ENCODE data around the gene SYT9. TPM values are rescaled to one million over a fixed set of nuclear protein-coding genes. Genes with fewer than 3 reads are reported as not detected.

Gene SYT9
- total and polyA plus RNA-seq, 10 donors, result 0.02 to 0.39 (median 0.08) TPM; not detected in 4

DNA sequence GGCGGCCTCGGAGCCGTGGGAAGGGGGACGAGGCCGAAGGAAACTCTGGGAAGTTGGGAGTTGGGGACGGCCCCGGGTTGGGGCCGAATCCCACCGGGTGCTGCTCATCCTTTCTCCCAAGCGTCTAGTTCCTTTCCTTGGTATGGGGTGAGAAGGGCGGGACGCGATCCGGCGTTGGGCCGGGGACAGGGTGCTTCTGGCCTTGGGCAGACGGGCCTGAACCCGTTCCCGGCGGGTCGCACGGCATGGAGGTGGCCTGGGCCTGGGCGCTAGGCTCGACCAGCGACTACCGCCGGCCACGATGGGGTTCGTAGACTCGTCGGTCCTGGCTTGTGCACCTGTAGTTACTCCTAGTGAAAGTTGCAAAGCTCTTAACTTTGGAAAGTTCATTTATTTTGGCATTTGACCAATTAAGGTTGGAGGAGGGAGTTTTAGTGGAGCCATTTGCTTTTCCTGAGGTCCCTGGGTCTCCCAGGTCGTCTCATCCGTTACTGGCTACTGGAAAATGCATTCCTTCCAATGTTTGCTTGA lies 1.0 kb downstream of the SYT9 start:
- WGBS, 5 donors, result 7 to 23% (median 9%) methylated on average over 23 to 33 of the region's 33 CpGs
- TF ChIP-seq, protein P1, sequence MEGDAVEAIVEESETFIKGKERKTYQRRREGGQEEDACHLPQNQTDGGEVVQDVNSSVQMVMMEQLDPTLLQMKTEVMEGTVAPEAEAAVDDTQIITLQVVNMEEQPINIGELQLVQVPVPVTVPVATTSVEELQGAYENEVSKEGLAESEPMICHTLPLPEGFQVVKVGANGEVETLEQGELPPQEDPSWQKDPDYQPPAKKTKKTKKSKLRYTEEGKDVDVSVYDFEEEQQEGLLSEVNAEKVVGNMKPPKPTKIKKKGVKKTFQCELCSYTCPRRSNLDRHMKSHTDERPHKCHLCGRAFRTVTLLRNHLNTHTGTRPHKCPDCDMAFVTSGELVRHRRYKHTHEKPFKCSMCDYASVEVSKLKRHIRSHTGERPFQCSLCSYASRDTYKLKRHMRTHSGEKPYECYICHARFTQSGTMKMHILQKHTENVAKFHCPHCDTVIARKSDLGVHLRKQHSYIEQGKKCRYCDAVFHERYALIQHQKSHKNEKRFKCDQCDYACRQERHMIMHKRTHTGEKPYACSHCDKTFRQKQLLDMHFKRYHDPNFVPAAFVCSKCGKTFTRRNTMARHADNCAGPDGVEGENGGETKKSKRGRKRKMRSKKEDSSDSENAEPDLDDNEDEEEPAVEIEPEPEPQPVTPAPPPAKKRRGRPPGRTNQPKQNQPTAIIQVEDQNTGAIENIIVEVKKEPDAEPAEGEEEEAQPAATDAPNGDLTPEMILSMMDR (IDR thresholded peaks at IDR 0.05 in 8 of 11, conservative IDR thresholded peaks at IDR 0.05 in 3 of 11), result no peak
- TF ChIP-seq POLR2AphosphoS5 (IDR thresholded peaks at IDR 0.05) (no peak), POLR2A (IDR thresholded peaks at IDR 0.05) (no peak)
- peaks cover 6 to 71% (median 27%) of the 10 kb centered on the region in 7 donors for H3K27me3 ChIP-seq (replicated peaks in 1 of 7)
- no peak for DNase-seq
- H3K4me3 ChIP-seq, result peak overlapping the region in 7 of 8 donors; percentile 38 to 70 (median 46)
- no peaks in the 10 kb centered on the region for H3K36me3 ChIP-seq
- H3K4me1 ChIP-seq, result peaks cover 7 to 18% (median 15%) of the 10 kb centered on the region in 6 donors
- H3K9me3 ChIP-seq, result peaks cover 0 to 6% (median 0%) of the 10 kb centered on the region in 8 donors
- no peak overlapping the region for H3K27ac ChIP-seq
- intact Hi-C loops (cut with DNase I; ENCODE audit: low total_unique reads), result no loop called here

DNA sequence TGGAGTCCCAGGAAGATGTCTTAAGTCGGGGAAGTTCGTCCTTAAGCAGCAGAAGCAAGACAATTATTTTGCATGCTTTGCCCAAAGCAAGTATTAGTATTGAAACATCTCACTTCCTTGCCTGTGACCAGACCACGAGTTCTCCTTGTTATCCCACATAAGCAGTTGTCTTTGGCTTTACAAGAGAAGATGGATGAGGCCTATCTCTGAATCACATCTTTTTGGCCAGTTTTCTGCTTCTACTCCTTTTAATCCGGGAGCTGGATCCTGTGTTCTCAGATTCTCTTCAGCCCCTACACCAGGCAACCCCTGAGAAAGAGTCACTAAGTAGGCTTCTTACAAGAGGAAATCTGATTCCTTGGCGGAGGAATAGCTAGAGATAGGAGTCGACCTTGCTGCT lies 2.1 kb downstream of the SYT9 start:
- H3K27ac ChIP-seq, result no peak overlapping the region
- TF ChIP-seq POLR2AphosphoS5 (IDR thresholded peaks at IDR 0.05) (no peak), POLR2A (IDR thresholded peaks at IDR 0.05) (no peak)
- TF ChIP-seq, protein P1 (IDR thresholded peaks at IDR 0.05 in 8 of 11, conservative IDR thresholded peaks at IDR 0.05 in 3 of 11), result no peak
- no peak for DNase-seq
- peaks cover 6 to 77% (median 27%) of the 10 kb centered on the region in 7 donors for H3K27me3 ChIP-seq (replicated peaks in 1 of 7)
- WGBS, 5 donors, result 56 to 70% (median 64%) methylated on average over 6 of the region's 6 CpGs
- peaks cover 7 to 18% (median 15%) of the 10 kb centered on the region in 6 donors for H3K4me1 ChIP-seq
- no peak overlapping the region for H3K4me3 ChIP-seq
- H3K9me3 ChIP-seq, result peaks cover 0 to 1% (median 0%) of the 10 kb centered on the region in 8 donors
- H3K36me3 ChIP-seq, result no peaks in the 10 kb centered on the region
- intact Hi-C loops (cut with DNase I; ENCODE audit: low total_unique reads), result no loop called here

DNA sequence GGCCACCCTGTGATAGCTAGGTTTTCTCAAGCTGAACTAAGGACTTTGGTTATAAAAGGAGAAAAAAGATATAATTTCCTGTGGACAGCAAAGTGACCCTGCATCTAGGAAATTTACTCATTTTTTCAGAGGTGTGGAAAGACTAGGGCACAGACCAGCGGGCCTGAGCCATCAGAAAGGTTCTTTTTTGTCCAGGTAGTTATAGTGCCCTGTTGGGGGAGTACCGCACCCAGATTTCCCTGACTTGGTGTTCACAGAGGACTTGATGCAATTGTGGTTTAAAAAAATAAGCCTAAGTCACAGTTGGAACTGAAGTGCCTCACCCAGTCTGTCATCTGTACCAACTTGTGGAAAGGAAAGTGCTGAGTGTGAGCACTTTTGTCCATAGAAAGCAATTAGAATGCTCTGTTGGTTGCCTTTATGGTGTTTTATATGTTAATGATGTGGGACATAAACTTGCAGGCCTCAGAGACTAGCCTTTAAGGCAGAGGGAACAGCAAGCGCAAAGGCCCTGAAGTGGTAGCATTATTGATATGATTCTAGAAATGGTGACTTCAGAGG lies 3.1 kb downstream of the SYT9 start:
- no peaks in the 10 kb centered on the region for H3K36me3 ChIP-seq
- 52 to 77% (median 71%) methylated on average over 3 of the region's 3 CpGs for WGBS, 5 donors

DNA sequence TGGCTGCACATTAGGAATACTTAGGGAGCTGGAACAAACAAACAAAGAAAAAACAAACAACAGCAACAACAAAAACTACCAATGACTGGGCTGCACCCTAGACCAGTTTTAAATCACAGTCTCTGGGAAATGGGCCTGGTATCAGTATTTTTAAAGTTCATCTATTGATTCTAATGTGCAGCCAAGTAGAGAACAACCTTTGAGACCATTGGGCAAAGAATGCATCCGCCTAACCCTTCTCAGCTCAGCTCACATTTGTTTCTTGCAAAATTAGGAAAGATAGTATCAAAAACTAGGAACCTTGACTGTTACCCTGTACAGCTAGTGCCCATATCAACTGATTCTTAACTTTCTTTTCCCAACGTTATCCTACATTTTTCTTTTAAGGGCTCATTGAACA lies 5.2 kb downstream of the SYT9 start:
- no peak for TF ChIP-seq POLR2AphosphoS5 (IDR thresholded peaks at IDR 0.05)
- TF ChIP-seq, protein P1 (IDR thresholded peaks at IDR 0.05 in 8 of 11, conservative IDR thresholded peaks at IDR 0.05 in 3 of 11), result no peak
- no peak for TF ChIP-seq POLR2A (IDR thresholded peaks at IDR 0.05)
- Histone ChIP-seq H3K9me3 (no peaks in the 10 kb centered on the region), H3K4me3 (no peak overlapping the region), H3K36me3 (no peaks in the 10 kb centered on the region), H3K4me1 (peaks cover 5 to 11% (median 9%) of the 10 kb centered on the region in 6 donors), H3K27me3 (replicated peaks in 1 of 7) (peaks cover 6 to 75% (median 18%) of the 10 kb centered on the region in 7 donors), H3K27ac (no peak overlapping the region)
- intact Hi-C loops (cut with DNase I; ENCODE audit: low total_unique reads), result no loop called here
- DNase-seq, result no peak
- WGBS, 5 donors, result 31 to 57% (median 40%) methylated on average over 2 of the region's 2 CpGs

More for the DNA sequence above, 3.1 kb downstream of the SYT9 start:
- TF ChIP-seq POLR2A (IDR thresholded peaks at IDR 0.05) (no peak), POLR2AphosphoS5 (IDR thresholded peaks at IDR 0.05) (no peak)
- TF ChIP-seq, protein P1 (IDR thresholded peaks at IDR 0.05 in 8 of 11, conservative IDR thresholded peaks at IDR 0.05 in 3 of 11), result no peak
- DNase-seq, result no peak
- peaks cover 6 to 83% (median 27%) of the 10 kb centered on the region in 7 donors for H3K27me3 ChIP-seq (replicated peaks in 1 of 7)
- peaks cover 7 to 18% (median 15%) of the 10 kb centered on the region in 6 donors for H3K4me1 ChIP-seq
- intact Hi-C loops (cut with DNase I; ENCODE audit: low total_unique reads), result no loop called here
- no peak overlapping the region for H3K4me3 ChIP-seq
- H3K27ac ChIP-seq, result no peak overlapping the region
- H3K9me3 ChIP-seq, result no peaks in the 10 kb centered on the region
